CD4-positive, alpha-beta T cell treated with Interleukin-6 for 4 hours (primary cell): Measurements from ENCODE around the gene ZMYM3.
"Not testable (repeated sequence)": the region's sequence is repeated elsewhere in the genome, so short reads cannot be mapped to it uniquely, and the experiment has no call there.

Experiments used
- DNase-seq: peaks from one replicate; pipeline ENCODE4 v3.0.0-alpha.2; 2020; ENCODE audit warnings: mixed read lengths

ZMYM3 gene

GRCh38 chrX:71254092-71254963 is at the start of gene ZMYM3:
Gene ZMYM3, minus strand, starts transcription at chrX:71254140. Its CDS starts 885 bp downstream, at chrX:71253255.
- peak; percentile 81 for DNase-seq

- no peak for DNase-seq
Measured at GRCh38 chrX:71302461-71303213, 48.7 kb upstream of the ZMYM3 start.

- DNase-seq, result no peak
Measured at GRCh38 chrX:71301195-71301924, 47.4 kb upstream of the ZMYM3 start, which contains the start of gene ITGB1BP2. Gene ITGB1BP2, plus strand, starts transcription at chrX:71301750. Its CDS starts 57 bp downstream, at chrX:71301807.

GRCh38 chrX:71300495-71300894 is 46.6 kb upstream of the ZMYM3 start:
- DNase-seq, result not testable (repeated sequence)

GRCh38 chrX:71300064-71300463 is 46.1 kb upstream of the ZMYM3 start:
- DNase-seq, result not testable (repeated sequence)

GRCh38 chrX:71298119-71298518 is 44.2 kb upstream of the ZMYM3 start:
- DNase-seq, result no peak

- DNase-seq, result no peak
Measured at GRCh38 chrX:71296806-71297205, 42.9 kb upstream of the ZMYM3 start.

GRCh38 chrX:71292669-71293365 is 38.9 kb upstream of the ZMYM3 start:
- no peak for DNase-seq

- DNase-seq, result no peak
Measured at GRCh38 chrX:71291381-71291780, 37.4 kb upstream of the ZMYM3 start.

GRCh38 chrX:71285929-71286328 is 32.0 kb upstream of the ZMYM3 start:
- no peak for DNase-seq

- peak; percentile 84 for DNase-seq
Measured at GRCh38 chrX:71283403-71284143, 29.6 kb upstream of the ZMYM3 start, which contains the start of gene NONO. Gene NONO, plus strand, starts transcription at chrX:71283635. Its CDS starts 7,003 bp downstream, at chrX:71290638.

- DNase-seq, result no peak
Measured at GRCh38 chrX:71282514-71283402, 28.8 kb upstream of the ZMYM3 start.

- not testable (repeated sequence) for DNase-seq
Measured at GRCh38 chrX:71281300-71281699, 27.4 kb upstream of the ZMYM3 start.

- DNase-seq, result not testable (repeated sequence)
Measured at GRCh38 chrX:71272313-71272712, 18.4 kb upstream of the ZMYM3 start.

GRCh38 chrX:71269801-71270395 is 16.0 kb upstream of the ZMYM3 start:
- no peak for DNase-seq

GRCh38 chrX:71268624-71269023 is 14.7 kb upstream of the ZMYM3 start:
- DNase-seq, result not testable (repeated sequence)

GRCh38 chrX:71256856-71257255 is 2.9 kb upstream of the ZMYM3 start:
- no peak for DNase-seq

- no peak for DNase-seq
Measured at GRCh38 chrX:71256051-71256450, 2.1 kb upstream of the ZMYM3 start.

GRCh38 chrX:71253253-71254091 is 468 bp downstream of the ZMYM3 start:
- peak; percentile 47 for DNase-seq
